NCI-H510A treated with DMSO at 0.1 percent for 48 hours (cell line): ENCODE data around the gene DPP6.

Experiments
- DNase-seq: peaks from one replicate; lab custom pipeline; 2025; lab: John Stamatoyannopoulos, UW

The DPP6 gene

DNA sequence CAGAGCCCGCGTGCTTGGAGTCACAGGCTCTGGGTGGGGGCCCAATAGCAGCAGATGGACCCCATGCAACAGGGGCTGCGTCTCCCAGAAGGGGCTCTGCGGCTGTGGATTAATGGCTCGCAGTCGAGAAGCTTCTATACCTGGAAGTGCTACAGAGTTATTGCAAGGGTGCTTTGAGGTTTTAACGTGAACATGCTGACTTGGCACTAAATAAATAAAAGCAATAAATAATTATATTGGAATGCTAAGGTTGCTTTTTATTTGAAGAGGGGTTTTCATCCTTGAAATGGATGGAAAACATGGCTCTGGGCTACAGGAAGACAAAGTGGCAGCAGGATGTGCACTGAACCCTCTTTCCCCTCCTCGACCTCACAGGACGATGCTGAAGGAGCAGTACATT lies 828.3 kb downstream of the DPP6 start:
- DNase-seq: no peak

- no peak for DNase-seq
These were observed 828.8 kb downstream of the DPP6 start for GRCh38 chr7:154881026-154881425.

GRCh38 chr7:154881526-154881925 lies 829.3 kb downstream of the DPP6 start:
- DNase-seq: no peak

DNA sequence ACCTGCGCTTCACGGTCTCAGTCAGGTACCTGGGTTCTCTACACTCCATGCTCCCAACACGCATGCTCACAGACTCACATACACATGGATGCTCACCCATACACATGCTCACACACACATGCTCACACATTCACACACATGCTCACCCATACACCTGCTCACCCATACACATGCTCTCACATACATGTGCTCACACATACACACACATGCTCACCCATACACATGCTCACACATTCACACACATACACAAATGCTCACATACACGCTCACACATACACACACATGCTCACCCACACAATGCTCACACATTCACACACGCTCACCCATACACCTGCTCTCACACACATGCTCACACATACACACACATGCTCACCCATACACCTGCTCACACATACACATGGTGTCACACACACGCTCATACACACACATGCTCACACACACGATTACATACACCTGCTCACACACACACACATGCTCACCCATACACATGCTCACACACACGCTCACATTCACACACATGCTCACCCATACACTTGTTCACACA lies 830.8 kb downstream of the DPP6 start:
- DNase-seq: no peak

DNA sequence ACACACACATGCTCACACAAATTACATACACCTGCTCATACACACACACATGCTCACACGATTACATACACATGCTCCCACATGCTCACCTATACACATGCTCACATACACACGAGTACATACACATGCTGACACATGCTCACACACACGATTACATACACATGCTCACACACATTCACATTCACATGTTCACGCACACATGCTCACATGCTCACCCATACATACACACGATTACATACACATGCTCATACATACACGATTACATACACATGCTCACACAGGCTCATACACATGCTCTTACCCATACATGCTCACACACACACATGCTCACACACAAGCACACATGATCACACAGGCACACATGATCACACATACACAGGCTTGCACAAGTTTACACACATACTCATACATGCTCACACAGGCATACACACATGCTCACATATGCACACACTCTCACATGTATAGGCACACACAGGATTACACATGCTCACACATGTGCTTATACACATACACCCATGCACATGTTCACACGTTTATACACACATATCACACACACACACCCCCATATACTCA lies 832.2 kb downstream of the DPP6 start:
- DNase-seq: no peak

DNA sequence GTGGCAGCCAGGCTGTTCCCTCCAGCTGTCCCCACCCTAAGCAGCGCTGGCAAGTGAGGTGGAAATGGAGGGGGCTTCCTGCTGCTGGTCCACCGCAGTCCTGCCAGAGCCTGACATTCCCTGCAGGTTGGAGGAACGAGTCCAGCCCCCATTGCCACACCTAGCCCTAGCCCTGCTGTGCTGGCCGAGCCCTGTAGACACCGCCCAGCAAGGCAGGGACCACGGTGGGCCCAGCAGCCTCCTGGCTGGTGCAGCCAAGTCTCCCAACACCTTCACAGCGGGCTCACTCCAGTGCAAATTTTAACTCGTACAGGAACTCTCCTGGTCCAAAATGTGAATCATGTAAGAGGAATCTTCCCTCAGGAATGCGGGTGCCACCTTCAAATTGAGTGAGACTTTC lies 834.4 kb downstream of the DPP6 start:
- DNase-seq: no peak

GRCh38 chr7:154888690-154889089 lies 836.5 kb downstream of the DPP6 start:
- no peak for DNase-seq

DNA sequence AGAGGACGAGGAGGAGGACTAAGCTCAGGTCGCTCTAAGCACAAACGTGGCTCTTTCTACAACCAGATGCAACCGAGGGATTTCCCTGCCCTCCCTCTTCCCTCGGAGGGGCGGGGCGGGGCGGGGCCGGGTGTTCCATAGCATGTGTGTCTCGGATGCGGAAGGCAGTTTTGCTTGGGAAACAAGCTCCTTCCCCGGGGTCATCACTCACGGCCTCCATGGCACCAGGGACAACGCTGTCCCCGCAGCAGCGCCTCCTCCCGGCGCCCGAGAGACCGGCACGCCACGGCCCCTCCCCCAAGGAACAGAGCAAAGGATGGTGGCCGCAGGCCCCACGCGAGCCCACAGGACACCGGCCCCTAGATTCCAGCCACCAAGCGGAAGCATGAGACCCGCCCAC lies 840.3 kb downstream of the DPP6 start:
- DNase-seq: no peak

GRCh38 chr7:154896076-154896475 lies 843.9 kb downstream of the DPP6 start:
- DNase-seq: no peak

DNA sequence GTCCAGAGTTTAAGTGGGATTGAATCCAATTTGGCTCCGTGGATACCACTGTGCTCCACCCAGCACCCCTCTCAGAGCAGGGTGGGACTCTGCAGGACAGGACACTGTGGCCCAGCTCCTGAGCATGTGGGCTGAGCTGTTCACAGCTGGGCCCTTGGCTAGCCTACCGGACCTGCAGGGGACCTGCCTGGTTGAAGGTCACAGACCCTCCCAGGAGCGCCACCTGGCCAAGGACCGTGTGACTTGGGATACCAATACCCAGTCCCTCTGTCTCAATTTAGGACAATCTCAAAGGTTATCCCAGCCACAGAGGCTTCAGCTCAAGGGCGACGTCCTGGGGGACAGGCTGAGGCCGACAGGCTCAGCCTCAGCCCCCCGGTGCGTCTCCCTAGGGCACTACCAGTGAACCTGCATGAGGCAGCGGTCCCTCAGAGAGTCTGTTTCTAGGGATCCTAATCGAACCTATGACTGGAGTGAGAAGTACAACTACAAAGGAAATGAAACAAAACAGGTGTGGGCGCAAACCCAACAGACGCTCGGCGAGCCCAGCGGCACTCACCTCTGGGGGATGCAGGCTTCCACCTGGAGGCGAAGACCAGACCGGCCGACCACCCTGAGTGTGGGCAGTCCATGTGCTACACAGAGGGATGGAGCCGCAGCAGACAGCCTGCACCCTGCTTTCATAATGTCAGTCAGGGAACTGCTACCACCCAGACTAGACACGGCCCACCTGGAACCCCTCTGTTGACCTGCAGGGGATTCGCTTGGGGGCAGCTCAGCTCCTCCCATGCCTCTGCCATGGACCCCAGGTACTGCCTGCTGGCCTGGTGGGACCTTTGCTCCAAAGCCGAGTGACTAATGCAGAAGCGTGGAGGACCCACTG lies 847.0 kb downstream of the DPP6 start:
- no peak for DNase-seq

GRCh38 chr7:154899862-154900261 lies 847.7 kb downstream of the DPP6 start:
- no peak for DNase-seq

DNA sequence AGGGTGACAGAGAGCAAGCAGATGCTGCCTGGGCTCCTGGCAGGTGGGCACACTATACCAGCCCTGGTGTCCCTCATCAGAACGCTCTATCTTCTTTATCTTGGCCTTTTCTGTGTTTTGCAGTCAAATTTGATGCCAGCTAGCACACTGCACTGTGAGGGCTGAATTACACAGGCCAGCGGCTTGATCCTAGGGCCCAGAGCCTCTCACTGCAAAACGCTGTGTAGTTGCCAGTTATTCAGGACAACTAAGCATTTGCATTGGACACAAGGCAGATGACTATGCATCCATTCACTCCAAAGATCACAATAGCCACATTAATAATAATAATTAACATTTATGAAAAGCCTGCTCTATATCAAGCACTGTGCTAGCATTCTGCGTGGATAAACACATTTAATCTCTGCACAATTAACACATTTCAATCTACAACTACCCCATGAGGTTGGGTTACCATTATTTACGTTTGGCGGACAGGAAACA lies 850.4 kb downstream of the DPP6 start:
- no peak for DNase-seq

DNA sequence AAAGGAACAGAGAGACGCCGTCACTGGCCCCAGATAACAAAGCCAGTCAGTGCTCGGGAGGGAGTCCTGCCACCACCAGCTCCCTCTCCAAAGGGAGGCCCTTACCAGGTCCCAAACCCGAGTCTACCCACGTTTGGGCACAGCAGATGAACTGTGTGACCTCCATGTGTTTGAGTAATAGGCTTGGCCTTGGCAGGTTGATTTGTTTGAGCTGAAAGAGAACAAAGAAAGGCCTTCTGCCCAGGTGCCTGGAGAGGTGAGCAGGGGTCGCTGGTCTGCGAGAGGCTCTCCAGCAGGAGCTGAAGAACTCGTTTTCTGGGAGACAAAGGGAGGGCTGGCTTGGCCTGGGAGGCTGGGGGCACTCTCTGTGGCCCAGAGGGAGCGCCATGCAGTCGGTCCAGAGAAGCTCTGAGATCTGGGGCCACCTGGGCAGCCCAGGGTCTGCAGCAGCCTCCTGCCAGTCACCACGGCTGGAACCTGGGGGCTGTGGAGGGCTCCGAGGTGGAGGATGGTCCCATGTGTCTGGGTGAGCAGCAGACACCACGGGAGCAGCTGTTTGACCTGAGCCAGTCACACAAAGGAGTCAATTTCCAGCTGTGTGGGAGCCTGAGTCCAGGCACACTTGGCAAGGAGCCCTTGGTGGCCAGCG lies 851.0 kb downstream of the DPP6 start:
- no peak for DNase-seq

- DNase-seq: no peak
These were observed 852.9 kb downstream of the DPP6 start for GRCh38 chr7:154905146-154905545.

GRCh38 chr7:154905615-154906014 lies 853.4 kb downstream of the DPP6 start:
- no peak for DNase-seq

GRCh38 chr7:154906201-154906600 lies 854.0 kb downstream of the DPP6 start:
- no peak for DNase-seq

DNA sequence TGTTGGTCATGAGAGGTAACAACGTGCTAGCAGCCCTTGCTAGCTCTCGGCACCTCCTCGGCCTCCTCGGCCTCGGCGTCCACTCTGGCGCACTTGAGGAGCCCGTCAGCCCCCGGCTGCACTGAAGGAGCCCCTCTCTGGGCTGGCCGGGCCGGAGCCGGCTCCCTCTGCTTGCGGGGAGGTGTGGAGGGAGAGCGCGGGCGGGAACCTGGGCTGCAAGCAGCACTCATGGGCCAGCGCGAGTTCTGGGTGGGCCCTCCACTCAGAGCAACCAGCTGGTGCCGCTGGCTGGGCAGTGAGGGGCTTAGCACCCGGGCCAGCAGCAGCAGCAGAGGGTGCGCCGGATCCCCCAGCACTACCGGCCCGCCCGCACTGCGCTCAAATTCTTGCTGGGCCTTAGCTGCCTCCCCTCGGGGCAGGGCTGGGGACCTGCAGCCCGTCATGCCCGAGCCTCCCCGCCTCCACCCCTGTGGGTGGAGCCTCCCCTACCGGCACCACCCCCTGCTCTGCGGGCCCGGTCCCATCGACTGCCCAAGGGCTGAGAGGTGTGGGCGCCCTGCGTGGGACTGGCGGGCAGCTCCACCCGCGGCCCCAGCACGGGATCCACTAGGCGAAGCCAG lies 854.6 kb downstream of the DPP6 start:
- no peak for DNase-seq

DNA sequence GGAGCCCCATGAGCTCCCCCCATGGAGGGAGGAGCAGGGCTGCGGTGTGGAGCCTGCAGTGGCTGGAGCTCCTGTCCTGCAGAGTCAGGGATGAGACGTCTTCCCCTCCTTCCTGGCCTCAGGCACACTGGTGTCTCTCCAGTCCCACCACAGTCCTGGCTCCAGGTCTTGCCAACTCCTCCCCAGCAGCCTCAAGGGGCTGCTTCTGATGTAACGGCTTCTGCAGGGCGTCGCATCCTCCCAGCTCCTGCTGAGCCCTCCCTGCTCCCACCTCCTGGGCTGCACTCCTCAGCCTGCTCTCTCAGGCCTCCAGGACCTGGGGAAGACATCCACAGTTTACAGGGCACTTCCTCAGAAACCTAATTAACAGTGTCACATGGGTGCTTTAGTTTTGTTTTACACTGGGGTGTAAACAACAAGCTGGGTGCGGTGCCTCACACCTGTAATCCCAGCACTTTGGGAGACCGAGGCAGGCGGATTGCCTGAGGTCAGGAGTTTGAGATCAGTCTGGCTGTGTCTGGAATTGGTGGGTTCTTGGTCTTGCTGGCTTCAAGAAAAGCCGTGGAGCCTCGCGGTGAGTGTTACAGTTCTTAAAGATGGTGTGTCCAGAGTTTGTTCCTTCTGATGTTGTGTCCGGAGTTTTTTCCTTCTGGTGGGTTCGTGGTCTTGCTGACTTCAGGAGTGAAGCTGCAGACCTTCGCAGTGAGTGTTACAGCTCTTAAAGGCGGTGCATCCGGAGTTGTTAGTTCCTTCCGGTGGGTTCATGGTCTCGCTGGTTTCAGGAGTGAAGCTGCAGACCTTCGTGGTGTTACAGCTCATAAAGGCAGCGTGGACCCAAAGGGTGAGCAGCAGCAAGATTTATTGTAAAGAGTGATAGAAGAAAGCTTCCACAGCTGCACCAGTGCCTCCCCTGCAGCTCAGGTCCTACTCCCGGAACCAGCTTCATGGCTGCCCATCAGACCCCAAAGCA lies 855.7 kb downstream of the DPP6 start:
- no peak for DNase-seq

GRCh38 chr7:154909241-154910105 lies 857.3 kb downstream of the DPP6 start:
- no peak for DNase-seq

DNA sequence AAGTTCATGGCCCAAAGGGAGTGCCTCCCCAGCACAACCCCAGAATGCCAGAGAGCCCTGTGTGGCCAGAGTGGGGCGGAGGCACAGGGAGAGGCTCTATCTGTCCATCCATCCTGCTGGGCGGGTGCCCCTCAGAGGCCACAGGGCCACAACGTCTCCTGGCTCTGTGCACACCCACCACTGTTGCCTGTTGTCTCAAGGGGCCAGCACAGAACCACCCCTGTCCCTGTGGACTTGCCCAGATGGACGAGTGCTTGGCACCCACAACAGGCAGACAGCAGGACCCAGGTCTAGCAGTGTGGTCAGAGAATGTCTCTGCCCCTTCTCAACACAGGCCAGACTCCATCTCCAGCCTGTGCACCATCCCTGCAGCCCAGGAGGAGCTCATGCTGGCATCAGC lies 857.9 kb downstream of the DPP6 start:
- no peak for DNase-seq
